Spleen (tissue), 7 donors: Measurements from ENCODE around the gene PTPRT.

Source experiments
- CTCF ChIP-seq, 11 experiments: fragments of 200-600 bp in 7 of 11; fragments of 450-650 bp in 4 of 11; sonication (generic) in 4 of 11; IDR thresholded peaks in 8 of 11; conservative IDR thresholded peaks in 3 of 11; 1 replicate in 7 of 11; 2 replicates in 4 of 11; pipeline versions ENCODE4 v1.4.0 to v1.8.0; 2016 to 2021; ENCODE audit warnings: antibody characterized with exemption in 11 of 11, inconsistent platforms in 4 of 11, mild to moderate bottlenecking in 1 of 11
- POLR2AphosphoS5 ChIP-seq, 3 donors: sonication (generic); formaldehyde crosslinking; IDR thresholded peaks; one replicate each; pipeline ENCODE4 v1.5.1; 2017; ENCODE audit warnings: antibody characterized with exemption in 3 of 3
- donor health status: DM: no; HTN: no; CAD: no; lungs with moderate emphysema.
- donor health status: DM: no; HTN: no; CAD: no.
- donor health status: DM: no; HTN: no; CAD: no.

DNA sequence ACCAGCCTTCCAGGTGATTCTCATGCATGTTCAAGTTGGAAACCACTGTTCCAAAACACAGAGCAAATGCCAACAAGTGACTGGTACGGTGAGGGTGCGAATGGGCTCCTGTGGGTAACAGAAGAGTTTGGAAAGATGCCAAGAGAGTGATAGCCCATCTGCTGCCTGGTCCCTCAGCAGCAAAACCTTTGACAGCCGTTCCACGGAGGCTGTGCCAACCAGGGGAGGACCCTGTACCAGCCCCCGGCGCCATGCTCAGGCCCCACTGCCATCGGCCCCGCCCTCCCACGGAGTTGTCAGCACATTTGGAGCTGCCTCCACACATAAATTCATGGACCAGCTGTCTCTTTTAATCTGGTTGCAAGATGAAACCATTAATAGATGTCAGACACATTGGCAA lies 4.4 kb upstream of the PTPRT start:
- no peak for TF ChIP-seq POLR2AphosphoS5 (IDR thresholded peaks at IDR 0.05)
- TF ChIP-seq CTCF (IDR thresholded peaks at IDR 0.05 in 8 of 11, conservative IDR thresholded peaks at IDR 0.05 in 3 of 11): no peak
